Natural killer cell (primary cell): ENCODE results near the gene CCDC54. TPM values are rescaled to one million over a fixed set of nuclear protein-coding genes. Genes with fewer than 3 reads are reported as not detected.

ENCODE experiments used
- ATAC-seq, 3 donors: fragments of 150-1000 bp in 2 of 3; fragments of 200-7000 bp in 1 of 3; cut with Tn5 transposase; 1 replicate in 1 of 3; 2 replicates in 2 of 3; pipeline ENCODE4 v1.10.0; 2021; ENCODE audit warnings: mild to moderate bottlenecking in 2 of 3, moderate library complexity in 2 of 3
- DNase-seq, 2 donors: peaks; one replicate each; pipeline versions ENCODE4 v3.0.0 to v3.0.0-alpha.2; 2013 to 2021; ENCODE audit warnings: mixed read lengths in 1 of 2
- H3K27ac ChIP-seq: one replicate; pipeline ENCODE4 v1.5.1; 2013; ENCODE audit warnings: mild to moderate bottlenecking, low read length
- H3K27me3 ChIP-seq: one replicate; pipeline ENCODE4 v1.6.1; 2013; ENCODE audit warnings: low read length; ENCODE audit not compliant: control insufficient read depth, insufficient read depth
- H3K36me3 ChIP-seq: one replicate; pipeline ENCODE4 v1.6.1; 2013; ENCODE audit warnings: low read length; ENCODE audit not compliant: control insufficient read depth, insufficient read depth
- H3K4me1 ChIP-seq: one replicate; pipeline ENCODE4 v1.6.1; 2013; ENCODE audit warnings: low read length; ENCODE audit not compliant: control insufficient read depth, insufficient read depth
- H3K4me3 ChIP-seq: one replicate; pipeline ENCODE4 v1.5.1; 2013; ENCODE audit warnings: low read length
- H3K9me3 ChIP-seq: one replicate; pipeline ENCODE4 v1.6.1; 2013; ENCODE audit warnings: low read length; ENCODE audit not compliant: control insufficient read depth, insufficient read depth
- H3K27ac Mint-ChIP-seq, 2 donors: one replicate each; pipeline ENCODE4 v1.8.0; 2022; ENCODE audit warnings: mild to moderate bottlenecking in 2 of 2, mixed read lengths in 2 of 2, moderate library complexity in 1 of 2
- H3K27me3 Mint-ChIP-seq, 2 donors: one replicate each; pipeline ENCODE4 v1.8.0; 2022; ENCODE audit warnings: low read depth in 2 of 2, mixed read lengths in 2 of 2
- H3K36me3 Mint-ChIP-seq: one replicate; pipeline ENCODE4 v1.8.0; 2022; ENCODE audit warnings: mixed read lengths
- H3K4me1 Mint-ChIP-seq, 2 donors: one replicate each; pipeline ENCODE4 v1.8.0; 2022; ENCODE audit warnings: mixed read lengths in 2 of 2
- H3K4me3 Mint-ChIP-seq: one replicate; pipeline ENCODE4 v1.8.0; 2022; ENCODE audit warnings: mild to moderate bottlenecking, moderate library complexity, mixed read lengths
- H3K9me3 Mint-ChIP-seq, 2 donors: one replicate each; pipeline ENCODE4 v1.8.0; 2022; ENCODE audit warnings: mixed read lengths in 2 of 2
- WGBS: methylation state at CpG from one replicate; pipeline ENCODE4 v1.1.7; 2013; ENCODE audit warnings: missing lambda C conversion rate; ENCODE audit not compliant: insufficient coverage; 5-methylcytosine and 5-hydroxymethylcytosine counted together
- intact Hi-C: fragments of 100-400 bp; cut with micrococcal nuclease; formaldehyde crosslinking; loops from one replicate; pipeline ENCODE4 v1.14.2; 2022
- total RNA-seq, 4 donors: library from RNA; stranded (reverse); fragments of 120-200 nt in 1 of 4; gene quantifications; one replicate each; pipeline versions ENCODE4 v1.2.3 to v1.2.4, GENCODE V29; 2013 to 2022
- TF ChIP-seq, protein P1 (sequence below): fragments of 200-600 bp; IDR thresholded peaks from one replicate; pipeline ENCODE4 v1.8.0; 2022; ENCODE audit warnings: antibody characterized with exemption

Gene CCDC54
- total RNA-seq, 3 donors from 2014 or later (not counting 1 experiment from before 2014, with no cell fraction given): not detected

GRCh38 chr3:107367353-107367752 is 9.9 kb upstream of the CCDC54 start:
- intact Hi-C loops: no loop called here
- no peak overlapping the region for H3K4me3 ChIP-seq
- Mint-ChIP-seq H3K27me3 (peaks cover 0 to 6% of the 10 kb centered on the region in 2 donors), H3K4me1 (peaks cover 0 to 8% of the 10 kb centered on the region in 2 donors), H3K9me3 (no peaks in the 10 kb centered on the region), H3K4me3 (peak overlapping the region; percentile 33), H3K36me3 (no peaks in the 10 kb centered on the region), H3K27ac (no peak overlapping the region)
- H3K27me3 ChIP-seq: no peaks in the 10 kb centered on the region
- no peak for ATAC-seq
- H3K27ac ChIP-seq: no peak overlapping the region
- no peaks in the 10 kb centered on the region for H3K36me3 ChIP-seq
- DNase-seq: peak in 1 of 2 donors; percentile 6
- no peaks in the 10 kb centered on the region for H3K4me1 ChIP-seq
- TF ChIP-seq, protein P1, sequence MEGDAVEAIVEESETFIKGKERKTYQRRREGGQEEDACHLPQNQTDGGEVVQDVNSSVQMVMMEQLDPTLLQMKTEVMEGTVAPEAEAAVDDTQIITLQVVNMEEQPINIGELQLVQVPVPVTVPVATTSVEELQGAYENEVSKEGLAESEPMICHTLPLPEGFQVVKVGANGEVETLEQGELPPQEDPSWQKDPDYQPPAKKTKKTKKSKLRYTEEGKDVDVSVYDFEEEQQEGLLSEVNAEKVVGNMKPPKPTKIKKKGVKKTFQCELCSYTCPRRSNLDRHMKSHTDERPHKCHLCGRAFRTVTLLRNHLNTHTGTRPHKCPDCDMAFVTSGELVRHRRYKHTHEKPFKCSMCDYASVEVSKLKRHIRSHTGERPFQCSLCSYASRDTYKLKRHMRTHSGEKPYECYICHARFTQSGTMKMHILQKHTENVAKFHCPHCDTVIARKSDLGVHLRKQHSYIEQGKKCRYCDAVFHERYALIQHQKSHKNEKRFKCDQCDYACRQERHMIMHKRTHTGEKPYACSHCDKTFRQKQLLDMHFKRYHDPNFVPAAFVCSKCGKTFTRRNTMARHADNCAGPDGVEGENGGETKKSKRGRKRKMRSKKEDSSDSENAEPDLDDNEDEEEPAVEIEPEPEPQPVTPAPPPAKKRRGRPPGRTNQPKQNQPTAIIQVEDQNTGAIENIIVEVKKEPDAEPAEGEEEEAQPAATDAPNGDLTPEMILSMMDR: no peak
- no peaks in the 10 kb centered on the region for H3K9me3 ChIP-seq
- 51% methylated on average over 4 of the region's 5 CpGs for WGBS

DNA sequence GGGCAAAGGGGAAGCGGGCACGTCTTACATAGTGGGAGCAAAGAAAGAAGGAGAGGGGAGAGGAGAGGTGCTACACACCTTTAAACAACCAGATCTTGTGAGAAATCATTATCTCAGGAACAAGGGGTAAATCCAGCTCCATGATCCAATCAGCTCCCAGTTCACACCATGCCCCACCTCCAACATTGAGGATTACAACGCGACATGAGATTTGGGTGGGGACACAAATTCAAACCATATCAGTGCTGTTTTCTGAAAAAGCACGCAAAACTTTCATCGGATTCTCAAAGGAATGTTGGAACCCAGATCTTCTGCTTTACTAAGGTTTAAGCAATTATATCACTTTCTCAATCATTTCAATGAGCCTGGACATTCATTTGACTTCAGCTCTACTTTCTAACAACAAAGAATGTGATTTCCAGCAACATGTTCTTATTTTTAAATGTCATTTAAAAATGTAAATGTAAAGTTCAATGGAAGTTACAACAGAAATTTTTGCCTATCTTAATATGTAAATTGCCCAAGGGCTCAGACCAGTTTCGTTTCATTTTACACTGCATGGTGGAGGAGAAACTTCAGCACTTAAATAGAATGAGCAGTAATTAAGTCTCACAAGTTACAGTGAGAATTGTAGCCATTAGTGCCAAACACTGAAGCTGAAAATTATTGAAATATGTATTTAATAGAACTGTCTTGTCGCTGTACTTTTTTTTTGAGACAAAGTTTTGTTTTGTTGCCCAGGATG is 8.4 kb upstream of the CCDC54 start:
- Mint-ChIP-seq H3K9me3 (no peaks in the 10 kb centered on the region), H3K36me3 (no peaks in the 10 kb centered on the region), H3K27ac (no peak overlapping the region), H3K4me3 (no peak overlapping the region), H3K27me3 (peaks cover 0 to 6% of the 10 kb centered on the region in 2 donors), H3K4me1 (peaks cover 0 to 8% of the 10 kb centered on the region in 2 donors)
- Histone ChIP-seq H3K27me3 (no peaks in the 10 kb centered on the region), H3K27ac (no peak overlapping the region), H3K4me3 (no peak overlapping the region), H3K4me1 (no peaks in the 10 kb centered on the region), H3K9me3 (no peaks in the 10 kb centered on the region), H3K36me3 (no peaks in the 10 kb centered on the region)
- no peak for ATAC-seq
- no peak for DNase-seq
- 88% methylated on average over 6 of the region's 8 CpGs for WGBS
- intact Hi-C loops: no loop called here
- TF ChIP-seq, protein P1: no peak

DNA sequence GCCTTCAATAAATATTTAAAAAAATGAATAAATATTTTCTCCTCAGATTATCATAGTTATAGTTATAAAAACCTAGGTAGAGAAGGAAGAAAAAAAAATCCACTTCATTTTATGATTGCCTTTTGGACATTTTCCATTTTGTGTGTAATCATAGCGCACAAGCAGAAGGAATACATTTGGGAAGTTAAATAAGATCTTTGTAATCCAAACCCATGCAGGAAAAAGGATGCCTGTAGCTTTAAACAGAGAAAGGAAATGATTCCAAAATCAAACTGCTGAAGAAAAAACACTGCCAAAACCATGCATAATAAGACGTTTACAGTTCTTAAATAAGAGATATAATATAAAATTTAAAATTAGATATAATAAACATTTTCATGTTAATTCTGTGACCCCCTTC is 7.4 kb upstream of the CCDC54 start:
- H3K27me3 ChIP-seq: no peaks in the 10 kb centered on the region
- H3K36me3 ChIP-seq: no peaks in the 10 kb centered on the region
- intact Hi-C loops: no loop called here
- Mint-ChIP-seq H3K36me3 (no peaks in the 10 kb centered on the region), H3K27me3 (peaks cover 0 to 6% of the 10 kb centered on the region in 2 donors), H3K4me3 (no peak overlapping the region), H3K9me3 (no peaks in the 10 kb centered on the region), H3K4me1 (peaks cover 0 to 8% of the 10 kb centered on the region in 2 donors), H3K27ac (no peak overlapping the region)
- 100% methylated on average over 1 of the region's 2 CpGs for WGBS
- ATAC-seq (no peak), DNase-seq (no peak)
- no peaks in the 10 kb centered on the region for H3K9me3 ChIP-seq
- no peaks in the 10 kb centered on the region for H3K4me1 ChIP-seq
- no peak overlapping the region for H3K4me3 ChIP-seq
- TF ChIP-seq, protein P1: no peak
- no peak overlapping the region for H3K27ac ChIP-seq

DNA sequence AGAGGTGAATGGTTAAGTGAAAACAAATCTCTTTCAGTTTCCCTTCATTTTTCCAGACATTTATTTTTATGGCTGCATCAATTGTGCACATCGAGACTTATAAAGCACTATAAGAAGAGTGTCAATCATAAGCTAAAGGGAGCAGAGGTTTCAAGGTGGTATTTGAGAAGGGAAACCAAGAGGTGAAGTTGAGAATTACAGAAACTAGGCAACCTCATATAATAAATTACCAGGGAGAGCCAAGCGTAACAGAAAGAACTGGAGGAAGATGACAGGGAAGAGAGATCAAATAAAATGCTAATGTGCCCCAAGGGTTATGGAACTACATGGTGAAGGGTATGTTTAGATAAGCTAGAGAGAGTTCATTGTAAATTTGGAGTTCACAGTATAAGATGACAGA is 6.3 kb upstream of the CCDC54 start:
- intact Hi-C loops: no loop called here
- Histone ChIP-seq H3K4me1 (no peaks in the 10 kb centered on the region), H3K4me3 (no peak overlapping the region), H3K27ac (no peak overlapping the region), H3K36me3 (no peaks in the 10 kb centered on the region), H3K9me3 (no peaks in the 10 kb centered on the region), H3K27me3 (no peaks in the 10 kb centered on the region)
- DNase-seq (no peak), ATAC-seq (no peak)
- TF ChIP-seq, protein P1: no peak
- Mint-ChIP-seq H3K9me3 (no peaks in the 10 kb centered on the region), H3K4me1 (peaks cover 0 to 8% of the 10 kb centered on the region in 2 donors), H3K4me3 (no peak overlapping the region), H3K27ac (no peak overlapping the region), H3K27me3 (peaks cover 0 to 6% of the 10 kb centered on the region in 2 donors), H3K36me3 (no peaks in the 10 kb centered on the region)
- 79% methylated on average over 1 of the region's 2 CpGs for WGBS
